Activated CD8-positive, alpha-beta memory T cell treated with anti-CD3 and anti-CD28 coated beads for 4 hours (primary cell): Measurements from ENCODE around the gene SHC1.
"Not testable (repeated sequence)": the region's sequence is repeated elsewhere in the genome, so short reads cannot be mapped to it uniquely, and the experiment has no call there.

Experiments
- DNase-seq, 2 donors: peaks; one replicate each; pipeline ENCODE4 v3.0.0-alpha.2; 2020; ENCODE audit warnings: low read depth in 2 of 2

The SHC1 gene

GRCh38 chr1:154995301-154995983 is 24.9 kb upstream of the SHC1 start:
- DNase-seq = not testable (repeated sequence)

DNA sequence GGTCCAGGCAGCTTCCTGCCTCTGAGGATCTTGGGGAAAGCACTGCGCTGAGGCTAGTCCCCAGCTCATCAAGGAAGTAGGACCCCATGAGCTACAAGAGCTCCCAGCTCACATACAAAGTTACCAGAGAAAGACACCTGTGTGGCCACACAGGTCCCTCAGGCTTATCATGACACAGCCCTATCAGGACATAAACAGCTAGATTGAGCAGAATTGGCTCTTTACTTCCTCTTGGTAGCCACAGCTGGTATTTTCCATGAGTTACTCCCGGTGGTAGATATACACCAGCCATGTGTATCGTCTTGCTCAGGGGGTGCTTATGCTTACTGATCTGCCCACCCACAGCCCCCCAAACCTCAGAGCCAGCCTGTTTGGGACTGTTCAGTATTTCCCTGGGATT is 24.0 kb upstream of the SHC1 start:
- no peak for DNase-seq

GRCh38 chr1:154994269-154994587 is 23.7 kb upstream of the SHC1 start:
- DNase-seq = no peak

DNA sequence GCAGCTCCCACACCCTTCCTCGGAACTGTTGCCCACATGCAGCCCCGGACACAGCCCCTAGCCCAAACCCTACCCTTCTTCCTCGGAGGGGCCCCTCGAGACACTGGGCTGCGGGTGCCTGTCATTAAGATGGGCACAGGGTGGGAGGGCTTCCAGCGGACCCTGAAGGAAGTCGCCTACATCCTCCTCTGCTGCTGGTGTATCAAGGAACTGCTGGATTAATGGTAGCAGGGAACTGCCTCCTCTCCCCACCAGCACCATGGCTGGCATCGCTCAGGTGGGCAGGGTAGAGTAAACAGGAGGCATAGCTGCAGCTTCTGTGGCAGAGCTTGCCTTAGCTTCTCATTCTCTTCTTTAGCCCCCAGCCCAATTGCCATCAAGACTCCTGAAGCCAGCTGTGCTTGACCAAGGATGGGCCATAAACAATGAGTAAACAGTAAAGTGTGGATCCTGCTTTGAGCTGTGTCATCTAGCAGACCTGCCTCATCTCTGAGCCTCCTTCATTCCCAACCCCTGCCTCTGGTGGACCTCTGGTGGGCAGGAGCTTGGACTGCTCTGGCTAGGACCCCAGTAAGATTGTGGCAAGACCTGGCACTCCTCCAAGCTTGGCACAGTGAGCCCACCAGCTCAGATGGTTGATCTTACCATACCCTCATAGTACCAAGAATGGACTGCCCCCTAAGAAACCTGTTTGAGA is 23.2 kb upstream of the SHC1 start, which contains the start of gene LENEP:
Gene LENEP (plus strand): TSS at position 15 of the 697 bp plus-strand sequence. CDS start 22 bp downstream, at position 37.
- no peak for DNase-seq

- DNase-seq = no peak
Measured at GRCh38 chr1:154992721-154993571, 22.4 kb upstream of the SHC1 start.

- no peak for DNase-seq
Measured at GRCh38 chr1:154990276-154990675, 19.7 kb upstream of the SHC1 start.

DNA sequence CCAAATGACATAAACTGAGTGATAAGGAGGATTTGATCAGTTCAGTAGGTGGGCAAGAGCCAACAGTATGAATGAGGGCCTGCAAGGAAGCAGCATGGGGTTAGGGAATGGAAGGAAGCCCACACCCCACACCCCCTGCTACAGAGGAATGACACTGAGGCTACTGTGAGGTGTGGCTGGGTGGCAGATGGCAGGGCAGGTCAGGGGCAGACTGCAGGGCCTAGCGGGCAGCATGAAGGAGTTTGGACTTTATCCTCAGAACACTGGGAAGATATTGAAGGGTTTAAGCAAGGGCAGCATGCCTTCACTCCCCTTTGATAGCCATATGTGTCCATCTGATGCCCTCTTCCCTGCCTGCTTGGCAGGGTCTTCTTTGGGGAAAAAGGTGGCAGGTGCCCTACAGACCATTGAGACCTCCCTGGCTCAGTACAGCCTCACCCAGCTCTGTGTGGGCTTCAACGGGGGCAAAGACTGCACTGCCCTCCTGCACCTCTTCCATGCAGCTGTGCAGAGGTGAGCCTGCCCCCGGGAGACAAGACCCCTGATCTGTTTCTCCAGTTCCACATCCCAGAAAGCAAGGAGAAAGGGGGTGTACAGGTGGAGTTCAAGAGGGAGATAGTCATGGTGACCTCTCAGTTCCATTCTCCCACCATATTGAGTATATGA is 18.8 kb upstream of the SHC1 start:
- DNase-seq = no peak

- no peak for DNase-seq
Measured at GRCh38 chr1:154988058-154988954, 17.8 kb upstream of the SHC1 start.

DNA sequence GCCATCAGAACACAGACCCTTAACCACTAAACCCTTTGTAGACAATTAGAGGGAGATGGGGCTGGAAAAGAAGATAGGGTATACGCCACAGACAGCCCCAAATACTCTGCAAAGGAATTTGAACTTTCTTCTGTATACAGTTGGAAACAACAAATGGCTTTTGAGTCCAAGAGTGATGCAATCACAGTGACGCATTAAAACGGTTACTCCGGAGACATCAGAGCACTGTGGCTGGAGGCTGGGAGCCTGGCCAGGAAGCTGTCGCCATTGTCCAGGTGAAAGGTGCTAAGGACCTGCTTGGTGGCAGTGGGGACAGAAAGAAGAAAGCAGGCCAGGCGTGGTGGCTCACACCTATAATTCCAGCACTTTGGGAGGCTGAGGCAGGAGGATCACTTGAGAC is 16.8 kb upstream of the SHC1 start:
- DNase-seq = no peak

DNA sequence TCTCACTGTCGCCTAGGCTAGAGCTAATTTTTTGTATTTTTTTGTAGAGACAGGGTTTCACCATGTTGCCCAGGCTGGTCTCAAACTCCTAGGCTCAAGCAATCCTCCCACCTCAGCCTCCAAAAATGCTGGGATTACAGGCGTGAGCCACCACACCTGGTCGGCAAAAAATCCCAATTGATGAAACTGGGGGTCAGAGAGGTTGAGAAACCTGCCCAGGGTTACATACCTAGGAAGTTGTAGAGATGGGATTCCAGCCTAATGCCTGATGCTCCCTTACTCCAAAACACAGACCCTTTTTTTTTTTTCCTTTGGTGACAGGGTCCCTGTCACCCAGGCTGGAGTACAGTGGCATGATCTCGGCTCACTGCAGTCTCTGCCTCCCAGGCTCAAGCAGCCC is 16.2 kb upstream of the SHC1 start:
- not testable (repeated sequence) for DNase-seq

GRCh38 chr1:154983776-154984466 is 13.4 kb upstream of the SHC1 start:
- DNase-seq = no peak

DNA sequence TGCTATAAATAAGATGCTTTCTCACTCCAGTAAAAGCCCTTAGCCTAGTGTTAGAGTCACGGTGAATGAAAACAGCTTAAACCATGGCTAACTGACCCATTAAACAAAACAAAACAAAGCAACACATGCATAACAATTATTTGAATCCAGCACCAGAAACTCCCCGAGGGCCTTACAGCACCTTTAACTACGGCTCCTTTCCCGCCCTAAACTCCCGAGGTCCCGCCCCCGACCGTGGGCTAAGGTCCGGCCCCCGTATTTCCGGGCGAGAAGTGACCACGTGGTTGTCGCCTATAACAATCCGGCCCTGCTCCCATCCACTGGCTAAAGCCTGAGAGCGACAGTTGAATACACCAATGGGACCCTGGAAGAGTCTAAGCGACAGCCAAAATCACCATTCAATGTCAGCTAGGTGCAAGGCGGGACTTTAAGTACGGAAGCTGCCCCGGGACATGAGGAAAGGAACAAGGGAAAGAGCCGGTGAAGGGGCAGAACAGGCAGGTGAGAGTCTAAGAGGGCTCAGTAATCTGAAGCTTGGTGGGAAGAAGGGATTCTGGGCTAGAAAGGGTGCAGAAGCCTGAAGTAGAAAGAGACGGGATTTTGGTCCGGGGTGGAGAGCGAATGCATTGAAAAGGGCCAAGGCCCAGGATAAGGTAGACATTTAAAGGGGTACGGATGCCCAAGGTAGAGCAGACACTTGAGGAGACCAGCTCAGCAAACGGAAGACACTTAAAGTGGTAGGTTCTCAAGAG is 12.5 kb upstream of the SHC1 start, which contains the start of gene FLAD1:
Gene FLAD1 (plus strand): TSS at position 448 of the 752 bp plus-strand sequence. CDS start 351 bp downstream, outside the sequence.
- DNase-seq = peak; percentile 90 to 94

- DNase-seq = no peak
Measured at GRCh38 chr1:154982341-154982740, 11.8 kb upstream of the SHC1 start.

GRCh38 chr1:154978360-154978759 is 7.8 kb upstream of the SHC1 start:
- DNase-seq = no peak

- not testable (repeated sequence) for DNase-seq
Measured at GRCh38 chr1:154977762-154978161, 7.2 kb upstream of the SHC1 start.

DNA sequence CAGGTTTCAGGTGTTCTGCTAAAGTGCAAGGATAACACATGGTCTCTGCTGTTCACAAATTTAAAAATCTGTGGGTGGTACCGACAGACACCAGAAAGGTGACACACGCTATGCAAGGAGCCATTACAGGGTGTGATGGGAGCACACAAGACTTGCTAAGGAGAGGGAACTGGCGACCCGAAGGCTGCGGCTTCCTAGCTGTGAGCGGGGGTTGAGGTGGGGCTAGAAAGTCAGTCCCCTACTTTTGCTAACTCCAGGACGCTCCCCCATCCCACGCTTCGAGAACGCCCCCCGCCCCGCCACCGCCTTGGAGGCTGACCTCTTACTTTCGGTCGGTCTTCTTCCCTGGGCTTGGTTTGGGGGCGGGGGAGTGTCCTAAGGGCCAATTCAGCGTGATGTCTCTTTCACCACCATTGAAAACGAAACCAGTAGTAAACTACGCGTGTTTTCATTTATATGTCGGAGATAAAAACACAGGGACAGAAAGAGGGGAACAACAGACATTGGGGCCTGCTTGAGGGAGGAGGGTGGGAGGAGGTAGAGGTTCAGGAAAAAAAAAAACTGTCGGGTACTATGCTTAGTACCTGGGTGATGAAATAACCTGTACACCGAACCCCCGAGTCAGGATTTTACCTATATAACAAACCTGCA is 5.0 kb upstream of the SHC1 start:
- DNase-seq = no peak

- peak; percentile 85 to 91 for DNase-seq
Measured at GRCh38 chr1:154974808-154975408, 4.4 kb upstream of the SHC1 start.

DNA sequence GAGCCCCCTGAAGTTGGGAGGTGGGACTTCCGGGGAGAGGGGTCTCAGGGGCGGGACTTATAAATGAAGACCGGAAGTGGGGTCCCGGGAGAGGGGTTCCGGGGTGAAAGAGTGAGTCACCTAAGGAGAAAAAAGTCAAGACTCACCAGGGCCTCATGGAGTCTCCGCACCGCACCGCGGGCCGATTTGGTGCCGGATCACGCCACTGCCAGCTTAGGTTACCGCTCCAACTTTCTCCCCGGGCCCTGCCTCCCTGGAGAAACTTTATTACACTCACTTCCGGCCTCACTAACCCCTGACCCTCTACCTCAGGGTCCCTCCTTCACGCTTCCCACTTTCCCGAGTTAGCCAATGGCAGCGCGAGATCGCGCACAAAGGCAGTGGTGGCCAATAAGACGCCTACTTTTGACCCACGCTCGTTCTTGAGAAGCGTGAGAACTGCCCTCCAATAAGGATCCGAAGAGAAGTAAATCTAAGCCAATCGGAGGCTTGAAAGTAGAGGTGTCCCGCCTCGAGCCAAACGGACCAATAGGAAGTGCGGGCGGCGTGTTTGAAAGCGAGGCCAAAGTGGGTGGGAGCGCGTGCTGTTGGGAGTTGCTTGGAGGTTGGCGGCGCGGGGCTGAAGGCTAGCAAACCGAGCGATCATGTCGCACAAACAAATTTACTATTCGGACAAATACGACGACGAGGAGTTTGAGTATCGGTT is 3.7 kb upstream of the SHC1 start, which contains the start of gene CKS1B:
Gene CKS1B (plus strand): TSS at position 580 of the 706 bp plus-strand sequence. CDS start 65 bp downstream, at position 645.
- DNase-seq = peak; percentile 83 to 93
